ENCODE data around the gene PNPLA7. TPM values are rescaled to one million over a fixed set of nuclear protein-coding genes. Genes with fewer than 3 reads are reported as not detected.

Gene PNPLA7
- total RNA-seq, 2 donors from 2014 or later = 6.8 to 8.2 TPM

DNA sequence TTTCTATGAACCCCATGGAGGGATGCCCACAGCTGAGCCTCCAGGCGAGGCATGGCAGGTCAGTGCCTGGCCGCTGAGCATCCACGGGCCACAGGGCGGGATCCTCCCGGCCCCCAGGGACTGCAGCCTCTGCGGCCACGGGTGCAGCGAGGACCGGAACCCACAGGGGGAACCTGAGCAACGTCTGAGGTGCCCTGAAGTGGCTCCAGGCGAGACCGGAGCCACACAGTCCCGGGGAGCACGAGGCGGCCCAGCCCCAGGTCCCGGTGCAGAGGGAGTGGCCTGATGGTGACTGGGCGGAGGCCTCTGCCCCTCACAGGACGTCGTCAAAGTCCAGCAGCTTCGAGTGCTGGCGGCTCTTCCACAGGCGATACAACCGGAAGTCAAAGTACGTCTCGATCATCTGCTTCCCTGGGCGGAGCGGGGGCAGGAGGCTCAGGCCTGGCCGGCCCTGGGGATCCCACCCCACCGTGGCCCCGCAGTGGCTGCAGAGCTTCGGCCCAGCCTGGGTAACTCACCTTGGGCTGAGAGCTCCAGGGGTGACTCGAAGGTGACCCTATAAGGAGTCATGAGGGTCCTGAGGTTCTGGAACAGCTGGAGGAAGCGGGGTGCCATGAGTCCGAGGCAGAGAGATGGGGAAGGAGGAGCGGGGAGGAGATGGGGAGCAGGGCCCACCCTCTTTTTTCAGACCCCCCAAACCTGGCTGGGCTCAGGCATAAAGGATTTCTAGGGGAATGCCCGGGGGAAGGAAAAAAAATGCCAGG lies 100.9 kb downstream of the PNPLA7 start:
- no peaks in the 10 kb centered on the region for H3K9me3 Mint-ChIP-seq
- H3K27ac Mint-ChIP-seq = no peak overlapping the region
- ATAC-seq (replicated peaks in 1 of 2) = no peak
- H3K4me1 Mint-ChIP-seq (ENCODE audit: low read depth) = peaks cover 31% of the 10 kb centered on the region
- no peak for DNase-seq
- no peaks in the 10 kb centered on the region for H3K27me3 Mint-ChIP-seq (ENCODE audit: low read depth)
- H3K36me3 Mint-ChIP-seq (ENCODE audit: insufficient read depth in 2 of 2) = peaks cover 0 to 5% of the 10 kb centered on the region in 2 donors
- no peak overlapping the region for H3K4me3 Mint-ChIP-seq

DNA sequence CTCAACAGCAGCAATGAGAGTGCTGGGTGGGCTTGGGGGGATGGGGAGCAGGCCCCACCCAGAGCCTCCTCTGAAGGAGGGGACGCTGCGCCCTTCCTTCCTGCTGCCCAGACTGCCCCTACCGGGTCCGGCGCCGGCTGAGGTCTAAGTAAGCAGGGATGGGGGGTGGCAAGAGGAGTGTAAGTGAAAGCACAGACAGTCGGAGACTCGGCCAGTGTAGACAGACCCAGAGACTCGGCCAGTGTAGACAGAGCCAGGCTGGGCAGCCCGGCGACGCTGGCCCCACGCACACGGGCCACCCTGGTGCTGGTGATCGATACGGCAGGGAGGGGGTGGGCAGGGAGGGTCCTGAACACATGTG lies 101.6 kb downstream of the PNPLA7 start:
- Mint-ChIP-seq H3K27ac (no peak overlapping the region), H3K4me1 (ENCODE audit: low read depth) (peaks cover 30% of the 10 kb centered on the region), H3K9me3 (no peaks in the 10 kb centered on the region), H3K27me3 (ENCODE audit: low read depth) (peaks cover 3% of the 10 kb centered on the region), H3K36me3 (ENCODE audit: insufficient read depth in 2 of 2) (peaks cover 0 to 5% of the 10 kb centered on the region in 2 donors), H3K4me3 (no peak overlapping the region)
- DNase-seq (no peak), ATAC-seq (replicated peaks in 1 of 2) (no peak)

DNA sequence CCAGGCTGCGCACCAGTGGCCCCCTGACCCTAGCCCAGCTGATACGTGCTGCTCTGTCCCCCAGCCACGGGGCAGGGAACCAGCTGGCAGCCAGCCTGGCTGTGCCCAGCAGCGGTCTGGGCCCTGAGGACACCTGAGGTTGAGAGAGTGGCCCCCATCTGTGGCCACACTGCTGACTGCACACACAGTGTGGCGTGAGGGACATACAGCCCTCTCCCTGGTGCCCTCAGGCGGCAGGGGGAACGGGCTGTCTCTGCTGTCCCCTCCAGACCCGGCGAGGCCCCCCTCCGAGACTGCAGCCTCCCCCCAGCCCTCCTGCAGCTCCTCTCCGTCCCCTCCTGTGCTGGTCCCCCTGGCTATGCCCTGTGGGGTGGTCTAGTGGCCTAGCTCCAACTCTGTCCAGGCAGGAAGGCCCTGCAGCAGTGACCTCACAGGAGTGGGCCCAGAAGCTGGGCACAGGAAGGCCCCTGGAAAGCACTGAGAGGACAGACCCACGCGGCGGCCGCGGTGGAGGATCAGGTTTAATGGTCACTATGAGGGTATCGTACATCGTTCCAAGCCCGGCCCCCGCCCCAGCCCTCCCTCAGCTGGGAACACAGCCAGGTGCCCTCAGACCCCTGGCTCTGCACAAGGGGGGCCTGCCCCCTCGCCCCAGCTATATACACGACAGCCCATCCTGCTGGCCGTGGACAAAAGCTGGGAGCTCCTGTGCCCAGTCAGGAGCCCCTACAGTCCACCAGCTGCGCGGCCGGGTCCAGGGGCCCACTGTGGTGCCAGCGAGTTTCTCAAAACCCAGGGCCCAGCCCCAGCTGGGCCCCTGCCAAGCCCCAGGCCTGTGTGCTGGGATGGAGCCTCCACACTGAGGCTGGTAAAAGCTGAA lies 102.2 kb downstream of the PNPLA7 start:
- H3K27ac Mint-ChIP-seq = no peak overlapping the region
- H3K4me1 Mint-ChIP-seq (ENCODE audit: low read depth) = peaks cover 30% of the 10 kb centered on the region
- DNase-seq (no peak), ATAC-seq (replicated peaks in 1 of 2) (no peak)
- no peak overlapping the region for H3K4me3 Mint-ChIP-seq
- peaks cover 0 to 5% of the 10 kb centered on the region in 2 donors for H3K36me3 Mint-ChIP-seq (ENCODE audit: insufficient read depth in 2 of 2)
- H3K27me3 Mint-ChIP-seq (ENCODE audit: low read depth) = peaks cover 7% of the 10 kb centered on the region
- H3K9me3 Mint-ChIP-seq = no peaks in the 10 kb centered on the region

DNA sequence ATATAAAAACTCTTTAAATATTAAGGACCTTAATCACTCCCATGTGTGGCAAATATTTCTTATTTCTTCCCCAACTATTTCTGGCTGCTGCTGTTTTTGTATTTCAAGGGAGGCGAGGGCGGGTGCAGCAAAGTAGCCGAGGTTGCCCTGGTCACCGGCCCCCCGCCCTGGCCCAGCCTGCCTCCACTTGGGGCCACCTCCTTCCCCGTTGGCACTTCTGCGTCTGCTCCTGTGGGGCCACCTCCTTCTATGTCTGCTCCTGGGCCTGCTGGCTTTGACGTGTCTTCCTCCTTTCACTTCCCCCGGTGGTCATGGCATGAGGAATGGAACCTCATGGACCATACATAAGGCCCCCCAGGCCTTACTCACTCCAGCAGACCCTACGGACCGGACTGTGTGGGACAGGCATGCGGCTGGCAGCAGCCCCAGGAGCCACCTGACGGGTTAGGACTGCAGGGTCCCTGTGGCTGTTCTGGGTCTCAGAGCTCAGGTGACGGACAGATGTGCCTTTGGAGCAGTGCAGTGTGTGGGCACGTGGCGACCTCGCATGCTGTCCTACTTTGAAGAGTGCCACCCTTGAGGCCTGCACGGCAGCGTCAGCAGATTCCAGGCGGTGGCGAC lies 103.2 kb downstream of the PNPLA7 start:
- ATAC-seq (replicated peaks in 1 of 2) (no peak), DNase-seq (no peak)
- H3K9me3 Mint-ChIP-seq = no peaks in the 10 kb centered on the region
- H3K4me1 Mint-ChIP-seq (ENCODE audit: low read depth) = peaks cover 27% of the 10 kb centered on the region
- H3K4me3 Mint-ChIP-seq = no peak overlapping the region
- H3K27me3 Mint-ChIP-seq (ENCODE audit: low read depth) = peaks cover 10% of the 10 kb centered on the region
- H3K27ac Mint-ChIP-seq = no peak overlapping the region
- peaks cover under 1 to 3% of the 10 kb centered on the region in 2 donors for H3K36me3 Mint-ChIP-seq (ENCODE audit: insufficient read depth in 2 of 2)

DNA sequence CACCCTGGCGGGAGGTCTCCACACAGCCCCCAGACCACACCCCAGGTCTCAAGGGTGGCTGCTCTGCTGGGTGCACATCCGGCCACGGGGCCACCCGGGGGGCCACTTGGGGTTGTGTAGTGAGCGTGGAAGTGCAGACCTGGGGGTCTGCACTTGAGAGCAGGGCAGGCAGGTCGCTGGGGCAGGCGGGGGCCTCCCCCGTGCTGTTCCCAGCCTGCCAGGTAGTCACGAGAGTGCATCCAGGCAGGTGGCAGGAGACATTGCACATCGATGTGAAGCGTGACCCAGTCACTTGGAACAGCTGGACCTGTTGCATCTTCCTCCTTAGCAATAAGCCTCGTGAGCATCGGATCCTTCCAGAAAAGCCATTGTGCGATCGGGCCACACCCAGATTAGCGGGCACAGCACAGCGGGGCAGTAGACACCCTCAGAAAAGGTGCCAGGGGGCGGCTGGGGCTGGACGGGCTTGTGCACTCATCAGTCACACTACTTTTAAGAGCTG lies 104.2 kb downstream of the PNPLA7 start:
- Mint-ChIP-seq H3K9me3 (no peaks in the 10 kb centered on the region), H3K4me1 (ENCODE audit: low read depth) (peaks cover 26% of the 10 kb centered on the region), H3K27ac (no peak overlapping the region), H3K36me3 (ENCODE audit: insufficient read depth in 2 of 2) (peaks cover 2 to 3% of the 10 kb centered on the region in 2 donors), H3K27me3 (ENCODE audit: low read depth) (peaks cover 14% of the 10 kb centered on the region), H3K4me3 (no peak overlapping the region)
- peak in 1 of 2 donors; percentile 2 for ATAC-seq (replicated peaks in 1 of 2)
- no peak for DNase-seq

DNA sequence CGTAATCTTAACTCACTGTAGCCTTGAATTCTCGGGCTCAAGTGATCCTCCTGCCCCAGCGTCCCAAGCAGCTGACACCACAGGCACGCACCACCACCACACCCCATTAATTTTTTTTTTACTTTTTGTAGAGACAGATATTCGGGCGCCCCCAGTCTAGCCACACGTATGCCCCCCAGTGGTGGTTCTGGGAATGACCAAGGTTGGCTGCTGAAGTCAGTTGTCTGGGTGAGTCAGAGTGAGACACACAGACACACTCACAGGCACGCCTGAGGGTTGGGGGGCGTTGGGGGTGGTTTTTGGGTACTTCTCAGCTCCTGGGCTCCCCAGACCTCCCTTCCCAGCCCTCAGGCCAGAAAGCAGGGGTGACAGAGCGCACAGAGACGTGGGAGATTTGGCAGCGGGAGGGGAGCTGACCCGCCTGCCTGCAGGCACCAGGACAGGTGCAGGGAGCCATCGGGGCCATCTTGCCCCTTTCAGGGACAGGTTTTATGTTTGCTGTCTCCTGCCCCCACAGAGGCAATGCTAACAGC lies 104.9 kb downstream of the PNPLA7 start:
- Mint-ChIP-seq H3K4me1 (ENCODE audit: low read depth) (peaks cover 22% of the 10 kb centered on the region), H3K27ac (no peak overlapping the region), H3K9me3 (no peaks in the 10 kb centered on the region), H3K36me3 (ENCODE audit: insufficient read depth in 2 of 2) (peaks cover 2 to 3% of the 10 kb centered on the region in 2 donors), H3K27me3 (ENCODE audit: low read depth) (peaks cover 14% of the 10 kb centered on the region), H3K4me3 (peak overlapping the region; percentile 22 to 66)
- DNase-seq (peak; percentile 86), ATAC-seq (replicated peaks in 1 of 2) (peak; percentile 83 to 87)

DNA sequence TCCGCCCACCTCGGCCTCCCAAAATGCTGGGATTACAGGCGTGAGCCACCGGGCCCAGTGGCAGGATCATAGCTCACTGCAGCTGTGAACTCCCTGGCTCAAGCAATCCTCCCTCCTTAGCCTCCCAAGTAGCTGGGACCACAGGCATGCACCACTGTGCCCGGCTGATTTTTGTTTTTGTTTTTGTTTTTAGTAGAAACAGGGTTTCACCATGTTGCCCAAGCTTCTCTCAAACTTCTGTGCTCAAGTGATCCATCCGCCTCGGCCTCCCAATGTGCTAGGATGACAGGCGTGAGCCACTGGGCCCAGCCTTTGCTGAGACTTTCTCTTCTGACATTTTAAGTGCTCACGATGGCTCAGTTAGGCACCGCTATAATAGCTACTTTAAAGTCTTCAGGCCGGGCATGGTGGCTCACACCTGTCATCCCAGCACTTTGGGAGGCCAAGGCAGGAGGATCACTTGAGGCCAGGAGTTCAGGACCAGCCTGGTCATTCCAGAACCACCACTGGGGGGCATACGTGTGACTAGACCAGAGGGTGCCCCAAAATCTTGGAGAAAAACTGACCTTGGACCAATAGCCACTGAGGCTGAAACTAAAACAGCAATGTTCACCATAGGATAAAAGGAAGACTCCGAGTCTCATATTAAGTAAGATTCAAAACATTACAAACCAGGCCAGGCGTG lies 106.0 kb downstream of the PNPLA7 start:
- Mint-ChIP-seq H3K27ac (no peak overlapping the region), H3K4me1 (ENCODE audit: low read depth) (peaks cover 18% of the 10 kb centered on the region), H3K4me3 (no peak overlapping the region), H3K36me3 (ENCODE audit: insufficient read depth in 2 of 2) (peaks cover 0 to 2% of the 10 kb centered on the region in 2 donors), H3K27me3 (ENCODE audit: low read depth) (peaks cover 14% of the 10 kb centered on the region), H3K9me3 (no peaks in the 10 kb centered on the region)
- ATAC-seq (replicated peaks in 1 of 2) = no peak
- no peak for DNase-seq

DNA sequence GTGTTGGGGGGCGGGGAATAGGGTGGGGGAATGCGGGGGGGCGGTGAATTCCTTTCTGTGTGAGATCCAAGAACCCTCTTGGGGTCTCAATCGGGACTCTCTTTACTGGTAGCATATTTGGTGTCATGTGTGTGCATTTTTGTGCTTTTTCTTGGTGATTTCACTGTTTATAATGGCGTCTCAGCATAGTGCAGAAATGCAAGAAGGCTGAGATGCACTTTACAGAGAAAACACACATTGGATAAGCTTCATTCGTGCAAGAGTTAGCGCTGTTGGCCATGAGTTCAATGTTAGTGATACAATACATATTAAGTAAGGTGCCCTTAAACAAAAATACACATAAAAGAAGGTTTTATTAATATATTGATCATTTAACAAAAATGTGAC lies 108.3 kb downstream of the PNPLA7 start:
- Mint-ChIP-seq H3K4me1 (ENCODE audit: low read depth) (peaks cover 18% of the 10 kb centered on the region), H3K4me3 (peak overlapping the region; percentile 63 to 75), H3K36me3 (ENCODE audit: insufficient read depth in 2 of 2) (peaks cover 0 to 2% of the 10 kb centered on the region in 2 donors), H3K9me3 (no peaks in the 10 kb centered on the region), H3K27me3 (ENCODE audit: low read depth) (peaks cover 14% of the 10 kb centered on the region), H3K27ac (no peak overlapping the region)
- no peak for ATAC-seq (replicated peaks in 1 of 2)
- DNase-seq = no peak

DNA sequence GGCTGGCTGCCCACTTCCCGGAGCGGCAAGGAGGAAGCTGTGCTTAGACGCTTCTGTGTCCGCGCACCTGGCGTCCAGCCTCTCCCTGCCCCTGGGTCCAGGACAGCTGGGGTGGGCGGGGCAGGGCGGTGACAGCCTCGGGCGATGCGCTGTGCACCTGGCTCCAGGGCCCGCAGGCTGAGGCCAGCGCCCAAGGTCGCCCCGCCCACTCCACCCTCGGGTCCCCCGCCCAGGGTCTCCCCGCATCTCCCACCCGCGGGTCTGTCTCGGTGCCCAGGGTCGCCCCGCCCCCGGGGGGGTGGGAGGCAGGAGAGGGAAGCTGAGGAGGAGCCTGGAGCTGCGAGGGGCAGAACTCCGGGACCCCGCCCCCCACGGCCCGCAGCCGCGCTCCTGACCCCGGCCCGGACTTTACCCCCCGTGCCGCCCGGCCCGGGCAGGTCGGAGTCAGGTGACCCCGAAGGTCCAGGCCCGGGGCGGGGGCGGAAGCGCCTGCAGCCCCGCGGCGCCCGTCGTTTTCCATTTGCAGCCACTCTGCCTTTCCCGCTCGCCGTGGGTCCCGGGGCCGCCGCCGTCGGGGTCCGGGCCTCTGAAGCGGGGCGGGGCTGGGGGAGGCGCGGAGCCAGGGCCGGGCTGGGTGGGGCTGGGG lies 108.8 kb downstream of the PNPLA7 start, which contains the start of gene ENTPD8:
TSS of gene ENTPD8 (minus strand) at position 69 of the 646 bp plus-strand sequence. CDS start 3,072 bp downstream, outside the sequence.
- no peak for DNase-seq
- no peak within 1 kb of the TSS for H3K27ac Mint-ChIP-seq
- H3K4me1 Mint-ChIP-seq (ENCODE audit: low read depth) = peaks cover 18% of the 10 kb centered on the region
- H3K27me3 Mint-ChIP-seq (ENCODE audit: low read depth) = peaks cover 14% of the 10 kb centered on the region
- peak; percentile 36 to 41 for ATAC-seq (replicated peaks in 1 of 2)
- H3K36me3 Mint-ChIP-seq (ENCODE audit: insufficient read depth in 2 of 2) = peaks cover 0 to 2% of the 10 kb centered on the region in 2 donors
- H3K9me3 Mint-ChIP-seq = no peaks in the 10 kb centered on the region
- peak within 1 kb of the TSS; percentile 63 to 75 for H3K4me3 Mint-ChIP-seq

DNA sequence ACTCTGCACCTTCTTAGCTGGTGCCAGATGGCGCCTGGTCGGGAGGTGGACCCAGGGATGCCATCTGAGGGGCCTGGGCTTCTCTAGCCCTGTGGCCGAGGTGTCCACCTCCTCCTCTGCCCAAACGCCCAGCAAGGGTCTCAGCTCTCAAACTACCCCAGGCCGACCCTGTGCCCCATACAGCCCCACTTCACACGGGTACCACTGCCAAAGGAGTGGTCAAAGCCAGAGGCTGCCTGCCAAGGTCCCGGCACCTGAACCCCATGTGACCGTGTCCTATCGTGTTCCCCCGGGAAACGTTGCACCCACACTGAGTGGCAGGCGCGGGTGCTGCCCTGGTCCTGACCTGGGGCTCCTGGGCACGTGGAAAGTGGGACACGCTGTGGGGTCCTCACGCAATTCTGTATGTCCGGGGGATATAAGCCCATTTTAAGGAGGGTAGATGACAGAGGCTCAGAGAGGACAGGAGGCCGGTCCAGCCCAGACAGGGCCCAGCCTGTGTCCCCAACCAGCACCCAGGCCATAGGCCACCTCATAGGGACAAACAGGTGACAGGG lies 111.0 kb downstream of the PNPLA7 start:
- DNase-seq = no peak
- peaks cover 0 to 2% of the 10 kb centered on the region in 2 donors for H3K36me3 Mint-ChIP-seq (ENCODE audit: insufficient read depth in 2 of 2)
- H3K4me3 Mint-ChIP-seq = peak overlapping the region in 1 of 2 donors; percentile 6
- no peak for ATAC-seq (replicated peaks in 1 of 2)
- H3K27ac Mint-ChIP-seq = peak overlapping the region; percentile 13
- H3K9me3 Mint-ChIP-seq = no peaks in the 10 kb centered on the region
- peaks cover 14% of the 10 kb centered on the region for H3K27me3 Mint-ChIP-seq (ENCODE audit: low read depth)
- peaks cover 5% of the 10 kb centered on the region for H3K4me1 Mint-ChIP-seq (ENCODE audit: low read depth)

DNA sequence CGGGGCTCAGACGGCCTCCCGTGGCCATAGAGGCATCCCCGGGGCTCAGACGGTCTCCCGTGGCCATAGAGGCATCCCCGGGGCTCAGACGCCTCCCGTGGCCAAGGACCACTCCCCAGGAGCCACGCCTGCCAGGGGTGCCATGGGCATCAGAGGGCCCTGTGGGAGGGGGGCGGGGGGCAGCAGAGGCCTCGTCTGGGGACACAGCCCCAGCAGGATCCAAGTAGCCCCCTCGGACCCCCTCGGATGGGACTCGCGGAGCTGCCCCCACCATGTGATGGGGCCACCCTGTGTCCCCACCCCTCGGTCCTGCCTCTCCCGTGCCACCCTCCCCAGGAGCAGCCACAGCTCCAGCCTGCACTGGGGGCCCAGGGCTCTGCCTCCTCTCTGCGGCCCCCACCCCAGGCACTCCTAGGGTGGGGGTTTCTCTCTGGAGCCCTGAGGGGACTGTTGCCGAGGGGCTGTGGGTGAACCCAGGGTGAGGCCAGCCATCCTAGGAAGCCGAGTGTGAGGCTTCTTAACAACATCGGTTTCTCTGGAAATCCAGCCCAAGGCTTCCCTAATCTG lies 111.5 kb downstream of the PNPLA7 start:
- no peak for DNase-seq
- no peak for ATAC-seq (replicated peaks in 1 of 2)
- Mint-ChIP-seq H3K36me3 (ENCODE audit: insufficient read depth in 2 of 2) (peaks cover 0 to 2% of the 10 kb centered on the region in 2 donors), H3K4me1 (ENCODE audit: low read depth) (peaks cover 5% of the 10 kb centered on the region), H3K27ac (no peak overlapping the region), H3K9me3 (no peaks in the 10 kb centered on the region), H3K4me3 (no peak overlapping the region), H3K27me3 (ENCODE audit: low read depth) (peaks cover 12% of the 10 kb centered on the region)
